ENCODE data around the gene STX4. TPM values are rescaled to one million over a fixed set of nuclear protein-coding genes. Genes with fewer than 3 reads are reported as not detected.

STX4 gene
- total and polyA plus RNA-seq, 12 donors: 31.8 to 89.2 (median 40.7) TPM

DNA sequence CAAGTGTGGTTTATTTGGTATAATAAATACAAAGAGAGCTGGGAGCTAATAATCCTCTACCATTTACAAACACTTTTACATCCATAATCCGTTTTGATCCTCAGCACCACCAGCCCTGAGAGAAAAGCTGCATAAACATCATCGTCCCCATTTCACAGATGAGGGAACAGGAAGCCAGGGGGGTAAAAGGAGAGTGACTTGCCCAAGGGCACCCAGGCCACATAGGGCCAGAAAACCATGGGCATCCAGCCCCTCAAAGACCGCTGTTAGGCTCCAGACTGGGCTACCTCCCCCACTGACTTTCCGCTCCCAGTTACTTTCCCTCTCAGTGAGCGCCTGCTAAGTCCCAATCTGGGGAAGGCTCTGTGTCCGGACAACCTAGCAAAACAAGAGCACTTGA lies 29.6 kb upstream of the STX4 start:
- H3K4me1 ChIP-seq: peaks cover 0 to 16% (median 0%) of the 10 kb centered on the region in 9 donors
- peaks cover 0 to 26% (median 22%) of the 10 kb centered on the region in 7 donors for H3K27me3 ChIP-seq
- peak overlapping the region in 2 of 10 donors; percentile 28 to 51 for H3K27ac ChIP-seq
- H3K9me3 ChIP-seq: no peaks in the 10 kb centered on the region
- TF ChIP-seq, protein P1, sequence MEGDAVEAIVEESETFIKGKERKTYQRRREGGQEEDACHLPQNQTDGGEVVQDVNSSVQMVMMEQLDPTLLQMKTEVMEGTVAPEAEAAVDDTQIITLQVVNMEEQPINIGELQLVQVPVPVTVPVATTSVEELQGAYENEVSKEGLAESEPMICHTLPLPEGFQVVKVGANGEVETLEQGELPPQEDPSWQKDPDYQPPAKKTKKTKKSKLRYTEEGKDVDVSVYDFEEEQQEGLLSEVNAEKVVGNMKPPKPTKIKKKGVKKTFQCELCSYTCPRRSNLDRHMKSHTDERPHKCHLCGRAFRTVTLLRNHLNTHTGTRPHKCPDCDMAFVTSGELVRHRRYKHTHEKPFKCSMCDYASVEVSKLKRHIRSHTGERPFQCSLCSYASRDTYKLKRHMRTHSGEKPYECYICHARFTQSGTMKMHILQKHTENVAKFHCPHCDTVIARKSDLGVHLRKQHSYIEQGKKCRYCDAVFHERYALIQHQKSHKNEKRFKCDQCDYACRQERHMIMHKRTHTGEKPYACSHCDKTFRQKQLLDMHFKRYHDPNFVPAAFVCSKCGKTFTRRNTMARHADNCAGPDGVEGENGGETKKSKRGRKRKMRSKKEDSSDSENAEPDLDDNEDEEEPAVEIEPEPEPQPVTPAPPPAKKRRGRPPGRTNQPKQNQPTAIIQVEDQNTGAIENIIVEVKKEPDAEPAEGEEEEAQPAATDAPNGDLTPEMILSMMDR (IDR thresholded peaks at IDR 0.05): no peak
- H3K4me3 ChIP-seq: no peak overlapping the region
- intact Hi-C loops (cut with DNase I): no loop called here
- no peaks in the 10 kb centered on the region for H3K36me3 ChIP-seq
- ATAC-seq (no peak), DNase-seq (no peak)
- 89 to 90% methylated on average over 6 of the region's 6 CpGs for WGBS, 2 donors

DNA sequence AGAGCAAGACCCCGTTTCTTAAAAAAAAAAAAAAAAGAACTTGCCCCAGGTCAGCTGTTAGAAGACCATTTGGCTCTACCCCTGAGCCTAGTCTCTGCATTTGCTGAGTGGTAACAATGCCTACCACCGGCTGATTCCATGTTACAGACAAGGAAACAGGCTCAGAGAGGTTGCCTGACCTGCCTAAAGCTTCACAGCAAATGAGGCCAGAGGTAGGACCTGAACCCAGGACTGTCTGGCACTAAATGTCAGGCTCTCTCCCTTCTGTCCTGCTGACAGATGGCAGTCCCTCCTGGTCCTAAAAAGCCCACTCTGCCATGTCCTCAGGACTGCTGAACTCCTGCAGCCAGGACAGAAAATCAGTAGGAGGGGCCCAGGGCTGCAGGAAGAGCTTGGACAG lies 28.7 kb upstream of the STX4 start:
- Histone ChIP-seq H3K27ac (no peak overlapping the region), H3K4me1 (peaks cover 0 to 8% (median 0%) of the 10 kb centered on the region in 9 donors), H3K4me3 (no peak overlapping the region), H3K36me3 (no peaks in the 10 kb centered on the region), H3K27me3 (peaks cover 6 to 35% (median 31%) of the 10 kb centered on the region in 7 donors), H3K9me3 (no peaks in the 10 kb centered on the region)
- DNase-seq (no peak), ATAC-seq (no peak)
- TF ChIP-seq, protein P1 (IDR thresholded peaks at IDR 0.05): no peak
- 81 to 83% methylated on average over 2 of the region's 2 CpGs for WGBS, 2 donors
- intact Hi-C loops (cut with DNase I): no loop called here

DNA sequence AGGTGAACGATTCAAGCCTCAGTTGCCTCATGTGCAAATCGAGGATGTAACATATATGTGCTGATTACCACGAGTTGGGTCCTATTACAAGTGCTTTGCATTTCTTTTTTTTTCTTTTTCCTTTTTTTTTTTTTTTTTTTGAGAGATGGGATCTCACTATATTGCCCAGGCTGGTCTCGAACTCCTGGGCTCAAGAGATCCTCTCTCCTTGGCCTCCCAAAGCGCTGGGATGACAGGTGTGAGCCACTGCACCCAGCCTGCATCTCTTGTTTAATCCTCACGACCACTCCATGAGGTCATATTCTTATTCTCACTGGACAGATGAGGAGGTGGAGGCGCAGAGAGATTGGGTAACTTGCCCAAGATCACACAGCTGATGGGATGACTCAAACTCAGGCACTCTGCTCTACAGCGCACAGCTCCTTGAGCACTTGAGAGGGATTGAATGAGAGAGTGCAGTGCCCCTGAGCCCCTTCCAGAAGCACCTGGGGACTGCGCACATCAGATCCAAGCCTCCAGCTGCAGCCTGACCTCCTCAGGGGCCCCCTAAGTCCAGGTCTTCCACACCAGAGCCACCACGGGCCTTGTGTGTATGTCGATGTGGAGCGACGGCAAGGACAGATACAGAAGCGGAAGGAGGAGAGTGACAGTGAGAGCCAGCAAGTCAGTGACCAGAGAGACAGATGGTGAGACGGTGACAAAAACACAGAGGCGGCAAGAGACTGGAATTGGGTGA lies 27.8 kb upstream of the STX4 start:
- Histone ChIP-seq H3K27me3 (peaks cover 11 to 41% (median 37%) of the 10 kb centered on the region in 7 donors), H3K4me1 (peaks cover 0 to 8% (median 0%) of the 10 kb centered on the region in 9 donors), H3K27ac (no peak overlapping the region), H3K36me3 (no peaks in the 10 kb centered on the region), H3K9me3 (no peaks in the 10 kb centered on the region), H3K4me3 (no peak overlapping the region)
- WGBS, 2 donors: 72% methylated on average over 16 of the region's 16 CpGs
- no peak for ATAC-seq
- no peak for DNase-seq
- intact Hi-C loops (cut with DNase I): no loop called here
- TF ChIP-seq, protein P1 (IDR thresholded peaks at IDR 0.05): no peak

DNA sequence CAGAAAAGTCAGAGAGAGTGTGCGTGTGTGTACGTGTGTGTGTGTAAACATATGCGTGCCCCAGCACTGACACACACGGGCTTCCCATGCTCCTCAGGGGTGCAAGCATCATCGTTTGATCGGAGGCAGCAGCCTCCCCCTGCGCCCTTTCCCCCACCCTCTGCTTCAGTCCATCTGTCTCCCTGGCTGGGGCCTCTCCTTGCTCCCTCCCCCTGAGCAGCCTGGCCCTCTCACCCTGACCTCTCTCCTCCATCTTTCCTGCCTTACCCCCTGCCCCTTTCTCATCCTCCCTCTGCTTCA lies 27.3 kb upstream of the STX4 start:
- H3K36me3 ChIP-seq: no peaks in the 10 kb centered on the region
- no peaks in the 10 kb centered on the region for H3K9me3 ChIP-seq
- no peak overlapping the region for H3K4me3 ChIP-seq
- intact Hi-C loops (cut with DNase I): no loop called here
- DNase-seq (no peak), ATAC-seq (no peak)
- 62 to 70% methylated on average over 7 of the region's 7 CpGs for WGBS, 2 donors
- H3K27ac ChIP-seq: no peak overlapping the region
- peaks cover 0 to 12% (median 0%) of the 10 kb centered on the region in 9 donors for H3K4me1 ChIP-seq
- TF ChIP-seq, protein P1 (IDR thresholded peaks at IDR 0.05): no peak
- peaks cover 11 to 46% (median 42%) of the 10 kb centered on the region in 7 donors for H3K27me3 ChIP-seq
